T-helper 2 cell treated with Interferon-gamma antibody and Interleukin-4, amounts not matched to agents 100 ng/mL and 5 ng/mL, for 36 hours (primary cell): ENCODE data around the gene SYNE2. TPM values are rescaled to one million over a fixed set of nuclear protein-coding genes. Genes with fewer than 3 reads are reported as not detected.

Experiments
- intact Hi-C: fragments of 100-400 bp; cut with micrococcal nuclease; formaldehyde crosslinking; loops from one replicate; pipeline ENCODE4 v1.15.1; 2023
- total RNA-seq: library from RNA; stranded (reverse); gene quantifications from 2 replicates; pipeline ENCODE4 v1.2.3, GENCODE V29; 2022

The SYNE2 gene
- total RNA-seq, 1 donor from 2014 or later, result 75.6 TPM

DNA sequence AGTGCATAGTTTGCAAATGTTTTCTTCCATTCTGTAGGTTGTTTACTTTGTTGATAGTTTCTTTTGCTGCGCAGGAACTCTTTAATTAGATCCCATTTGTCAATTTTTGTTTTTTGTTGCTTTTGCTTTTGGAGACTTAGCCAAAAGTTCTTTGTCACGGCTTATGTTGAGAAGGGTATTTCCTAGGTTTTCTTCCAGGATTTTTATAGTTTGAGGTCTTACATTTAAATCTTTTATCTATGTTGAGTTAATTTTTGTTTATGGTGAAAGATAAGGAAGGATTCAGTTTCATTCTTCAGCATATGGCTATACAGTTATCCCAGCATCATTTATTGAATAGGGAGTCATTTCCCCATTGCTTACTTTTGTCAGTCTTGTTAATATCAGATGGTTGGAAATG, 51.9 kb downstream of the SYNE2 start:
- intact Hi-C loops, result no loop called here

GRCh38 chr14:63905370-63905769, 52.6 kb downstream of the SYNE2 start:
- intact Hi-C loops, result no loop called here

DNA sequence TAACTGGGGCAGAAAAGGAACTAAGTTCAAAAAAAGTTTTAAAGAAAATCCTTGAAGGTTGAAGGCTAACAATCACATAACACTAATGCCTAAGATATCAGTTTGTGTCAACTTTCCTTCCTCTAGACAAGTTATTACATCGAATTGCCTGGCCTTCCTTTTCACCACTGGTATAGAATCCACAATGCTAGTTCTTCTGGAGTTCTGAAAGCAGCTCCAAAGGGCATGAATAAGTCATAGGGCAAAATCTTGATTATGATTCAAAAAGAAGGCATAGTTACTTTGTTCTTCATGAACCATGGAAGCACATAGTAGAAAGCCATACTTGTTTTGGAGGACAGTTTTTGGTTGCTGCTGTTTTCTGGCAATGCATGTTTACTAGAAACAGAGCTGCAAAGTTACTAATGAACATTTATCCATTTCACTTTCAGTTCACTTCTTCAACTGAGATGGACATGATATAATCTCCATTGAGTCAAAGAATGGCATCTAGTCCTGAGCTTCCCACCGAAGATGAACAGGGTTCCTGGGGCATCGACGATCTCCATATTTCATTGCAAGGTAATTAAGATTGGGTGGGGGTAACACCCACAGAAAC, 56.0 kb downstream of the SYNE2 start:
- intact Hi-C loops, result no loop called here

- intact Hi-C loops, result no loop called here
Observed at GRCh38 chr14:63909984-63910383, 57.2 kb downstream of the SYNE2 start.

GRCh38 chr14:63910583-63911363, 58.0 kb downstream of the SYNE2 start:
- intact Hi-C loops, result no loop called here

- intact Hi-C loops, result no loop called here
Observed at GRCh38 chr14:63911404-63911803, 58.6 kb downstream of the SYNE2 start.

DNA sequence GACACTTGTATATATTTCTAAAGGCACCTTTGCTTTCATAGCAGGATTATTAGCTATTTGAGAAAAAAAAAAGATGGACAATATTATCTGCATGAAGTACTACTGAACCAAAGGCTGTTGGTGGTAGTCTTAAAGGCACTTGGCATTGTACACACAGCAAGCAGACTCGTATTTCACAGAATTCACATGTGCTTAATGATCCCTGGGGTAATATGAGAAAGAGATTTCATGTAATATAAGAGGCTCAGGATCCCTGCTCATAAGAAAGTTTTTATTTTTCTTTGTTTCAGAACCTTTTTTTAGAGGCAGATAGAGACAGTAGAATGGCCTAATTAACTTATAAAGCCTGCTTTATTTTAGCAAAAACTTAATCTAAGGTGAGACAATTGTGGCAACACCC, 59.5 kb downstream of the SYNE2 start:
- intact Hi-C loops, result no loop called here

- intact Hi-C loops, result no loop called here
Observed at GRCh38 chr14:63918411-63918810, 65.6 kb downstream of the SYNE2 start.

GRCh38 chr14:63922696-63923421, 70.1 kb downstream of the SYNE2 start:
- intact Hi-C loops, result no loop called here

GRCh38 chr14:63923422-63923752, 70.6 kb downstream of the SYNE2 start:
- intact Hi-C loops, result no loop called here

DNA sequence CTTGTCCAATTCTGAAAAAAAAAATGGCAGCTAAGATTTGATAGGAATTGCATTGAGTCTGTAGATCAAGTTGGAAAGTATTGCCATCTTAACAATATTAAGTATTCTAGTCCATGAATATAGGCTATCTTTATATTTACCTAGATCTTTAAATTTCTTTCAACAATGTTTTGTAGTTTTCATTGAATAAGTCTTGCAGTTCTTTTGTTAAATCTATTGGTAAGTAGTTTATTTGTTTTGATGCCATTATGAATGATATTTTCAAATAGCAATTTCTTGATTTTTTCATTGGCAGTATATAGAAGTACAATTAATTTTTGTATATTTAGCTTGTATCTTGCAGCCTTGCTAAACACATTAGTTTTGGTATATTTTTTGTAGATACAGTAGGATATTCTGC, 71.6 kb downstream of the SYNE2 start:
- intact Hi-C loops, result no loop called here

DNA sequence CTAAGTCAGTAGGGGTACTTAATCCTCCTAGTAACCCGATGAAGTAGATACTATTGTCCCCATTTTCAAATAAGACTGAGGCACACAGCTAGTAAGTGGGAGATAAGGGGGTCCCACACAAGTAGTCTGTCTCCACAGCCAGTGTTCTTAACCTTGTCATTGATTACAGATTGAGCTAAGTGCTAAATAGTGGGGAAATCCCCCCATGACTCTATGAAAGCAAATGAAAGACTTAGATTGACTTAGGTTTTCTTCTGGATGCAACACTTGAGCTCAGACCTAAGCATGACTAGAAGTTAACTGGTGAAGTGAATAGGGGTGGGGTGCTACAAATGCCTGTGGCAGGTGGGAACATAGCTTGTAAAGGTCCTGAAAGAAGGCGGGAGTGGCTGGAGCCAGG, 73.8 kb downstream of the SYNE2 start:
- intact Hi-C loops, result no loop called here

DNA sequence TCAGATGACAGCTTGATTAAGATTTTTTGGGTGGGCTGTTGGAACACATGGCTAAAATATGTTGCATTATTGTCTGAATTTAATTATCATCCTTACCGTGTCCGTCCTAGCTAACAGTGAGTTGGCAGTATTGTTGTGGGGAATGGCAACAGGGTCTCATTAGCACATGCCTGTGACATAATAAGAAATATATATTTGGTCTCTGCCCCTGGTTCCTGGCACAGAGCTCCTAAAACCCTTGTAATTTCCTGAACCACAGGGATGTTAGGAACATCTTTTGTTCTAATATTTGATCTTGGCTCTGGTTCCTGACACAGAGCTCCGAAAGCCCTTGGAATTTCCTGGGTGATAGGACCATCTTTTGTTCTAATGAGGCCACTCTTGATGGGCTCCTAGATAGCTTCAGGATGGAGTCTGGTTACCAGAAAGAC, 76.0 kb downstream of the SYNE2 start:
- intact Hi-C loops, result no loop called here

DNA sequence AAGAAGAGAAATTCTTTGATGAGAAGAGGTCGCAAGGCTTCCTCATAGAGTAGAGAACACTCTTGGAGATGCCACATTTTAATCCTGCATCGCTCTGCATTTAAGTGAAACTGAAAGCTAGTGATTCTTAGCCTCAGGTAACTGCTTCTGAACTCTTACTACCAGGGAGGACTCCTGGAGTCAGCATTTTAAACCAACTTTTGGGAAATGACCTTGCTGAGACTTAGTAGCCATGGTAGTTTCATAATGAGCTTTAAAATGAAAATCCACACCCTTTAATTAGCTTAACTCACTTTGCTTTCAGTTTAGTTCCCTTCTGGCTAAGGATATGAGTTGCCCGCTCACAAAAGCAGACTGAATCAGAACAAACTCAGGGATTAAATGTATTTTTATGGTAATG, 80.3 kb downstream of the SYNE2 start:
- intact Hi-C loops, result no loop called here

- intact Hi-C loops, result no loop called here
Observed at GRCh38 chr14:63933711-63934110, 80.9 kb downstream of the SYNE2 start.

- intact Hi-C loops, result loop anchor here (5.0 kb wide), 1 partner anchor 86 kb away; the partner anchor contains the start of gene SYNE2
Observed at GRCh38 chr14:63938198-63939005, 85.6 kb downstream of the SYNE2 start.

GRCh38 chr14:63939006-63939270, 86.1 kb downstream of the SYNE2 start:
- intact Hi-C loops, result loop anchor here (5.0 kb wide), 1 partner anchor 87 kb away; the partner anchor contains the start of gene SYNE2

DNA sequence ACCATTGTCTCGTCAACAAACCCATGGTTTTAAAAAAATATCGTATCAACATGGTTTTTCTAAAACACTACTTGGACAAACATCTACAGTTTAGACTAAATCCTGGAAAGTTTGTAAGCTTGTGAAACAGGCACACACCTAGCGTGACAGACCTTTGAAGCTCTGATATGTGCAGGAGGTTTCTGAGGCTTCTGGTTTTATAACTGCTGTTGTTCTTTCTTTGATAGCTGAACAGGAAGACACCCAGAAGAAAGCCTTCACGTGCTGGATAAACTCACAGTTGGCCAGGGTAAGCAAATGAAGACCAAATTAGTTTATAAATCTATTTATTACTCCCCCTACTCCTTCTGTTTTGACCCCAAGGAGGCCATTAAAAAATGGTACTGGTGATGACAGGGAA, 87.6 kb downstream of the SYNE2 start:
- intact Hi-C loops, result no loop called here

- intact Hi-C loops, result no loop called here
Observed at GRCh38 chr14:63941023-63941422, 88.2 kb downstream of the SYNE2 start.

GRCh38 chr14:63949696-63950095, 96.9 kb downstream of the SYNE2 start:
- intact Hi-C loops, result no loop called here

GRCh38 chr14:63951021-63951420, 98.2 kb downstream of the SYNE2 start:
- intact Hi-C loops, result no loop called here

DNA sequence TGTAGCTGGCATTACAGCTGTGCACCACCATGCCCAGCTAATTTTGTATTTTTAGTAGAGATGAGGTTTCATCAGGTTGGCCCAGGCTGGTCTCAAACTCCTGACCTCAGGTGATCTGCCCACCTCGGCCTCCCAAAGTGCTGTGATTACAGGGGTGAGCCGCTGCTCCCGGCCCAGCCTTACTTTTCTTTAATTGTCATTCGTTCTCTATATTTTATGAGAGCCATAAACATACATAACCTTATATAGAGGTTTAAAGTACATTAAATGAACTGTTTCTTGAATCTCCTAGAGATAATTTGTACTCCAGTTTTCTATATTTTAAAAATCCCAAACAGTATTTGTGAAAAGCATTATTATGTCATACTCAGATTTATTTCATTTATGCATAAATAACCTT, 98.6 kb downstream of the SYNE2 start:
- intact Hi-C loops, result no loop called here
